Naive B cell (primary cell): ENCODE measurements around the gene THAP3. TPM values are rescaled to one million over a fixed set of nuclear protein-coding genes. Genes with fewer than 3 reads are reported as not detected.

Source experiments
- ATAC-seq, 2 donors: fragments of 150-1000 bp; cut with Tn5 transposase; 2 replicates each; pipeline ENCODE4 v1.10.0; 2021; ENCODE audit warnings: low read depth in 2 of 2, mild to moderate bottlenecking in 2 of 2, moderate library complexity in 2 of 2
- DNase-seq: peaks from one replicate; pipeline ENCODE4 v3.0.0; 2022
- H3K27ac Mint-ChIP-seq, 6 donors: one replicate each; pipeline ENCODE4 v1.8.0; 2020 to 2022; ENCODE audit warnings: mild to moderate bottlenecking in 6 of 6, mixed read lengths in 6 of 6, moderate library complexity in 5 of 6, inconsistent platforms in 2 of 6
- H3K27me3 Mint-ChIP-seq, 3 donors: one replicate each; pipeline ENCODE4 v1.8.0; 2021 to 2022; ENCODE audit warnings: mixed read lengths in 3 of 3, mild to moderate bottlenecking in 1 of 3
- H3K36me3 Mint-ChIP-seq, 2 donors: one replicate each; pipeline ENCODE4 v1.8.0; 2020 to 2022; ENCODE audit warnings: mixed read lengths in 2 of 2, inconsistent platforms in 1 of 2, mild to moderate bottlenecking in 1 of 2
- H3K4me1 Mint-ChIP-seq, 3 donors: one replicate each; pipeline ENCODE4 v1.8.0; 2020 to 2022; ENCODE audit warnings: mixed read lengths in 3 of 3, inconsistent platforms in 1 of 3, mild to moderate bottlenecking in 1 of 3, moderate library complexity in 1 of 3
- H3K4me3 Mint-ChIP-seq, 8 donors: one replicate each; pipeline ENCODE4 v1.8.0; 2020 to 2022; ENCODE audit warnings: mild to moderate bottlenecking in 8 of 8, mixed read lengths in 8 of 8, moderate library complexity in 8 of 8, inconsistent platforms in 2 of 8
- H3K9me3 Mint-ChIP-seq, 7 donors: one replicate each; pipeline ENCODE4 v1.8.0; 2020 to 2022; ENCODE audit warnings: mixed read lengths in 7 of 7, mild to moderate bottlenecking in 5 of 7, inconsistent platforms in 2 of 7, moderate library complexity in 1 of 7
- polyA plus RNA-seq, 6 donors: library from polyadenylated mRNA; unstranded; fragments of 300-500 nt; fragmentation: Illumina TruSeq; gene quantifications; one replicate each; pipeline ENCODE4 v1.2.3, GENCODE V29; 2021; ENCODE audit warnings: low read depth in 6 of 6

THAP3 gene
- polyA plus RNA-seq, 6 donors from 2014 or later = 10.4 to 26.9 (median 21.7) TPM

- DNase-seq (no peak), ATAC-seq (no peak)
- Mint-ChIP-seq H3K27me3 (no peaks in the 10 kb centered on the region), H3K36me3 (no peaks in the 10 kb centered on the region), H3K4me3 (peak overlapping the region in 1 of 8 donors; percentile 22), H3K9me3 (no peaks in the 10 kb centered on the region), H3K27ac (no peak overlapping the region), H3K4me1 (peaks cover 22 to 36% (median 33%) of the 10 kb centered on the region in 3 donors)
These were observed 38.8 kb upstream of the THAP3 start for GRCh38 chr1:6585841-6586240.

GRCh38 chr1:6586404-6586816 lies 38.3 kb upstream of the THAP3 start:
- no peak for DNase-seq
- H3K27me3 Mint-ChIP-seq = no peaks in the 10 kb centered on the region
- H3K27ac Mint-ChIP-seq = no peak overlapping the region
- no peaks in the 10 kb centered on the region for H3K36me3 Mint-ChIP-seq
- H3K9me3 Mint-ChIP-seq = no peaks in the 10 kb centered on the region
- no peak for ATAC-seq
- H3K4me1 Mint-ChIP-seq = peaks cover 22 to 36% (median 33%) of the 10 kb centered on the region in 3 donors
- no peak overlapping the region for H3K4me3 Mint-ChIP-seq

- DNase-seq (no peak), ATAC-seq (no peak)
- Mint-ChIP-seq H3K27me3 (no peaks in the 10 kb centered on the region), H3K9me3 (no peaks in the 10 kb centered on the region), H3K36me3 (no peaks in the 10 kb centered on the region), H3K4me3 (no peak overlapping the region), H3K27ac (peak overlapping the region in 1 of 6 donors; percentile 49), H3K4me1 (peaks cover 19 to 29% (median 27%) of the 10 kb centered on the region in 3 donors)
These were observed 37.2 kb upstream of the THAP3 start for GRCh38 chr1:6587261-6588005.

GRCh38 chr1:6588128-6588892 lies 36.4 kb upstream of the THAP3 start:
- no peaks in the 10 kb centered on the region for H3K36me3 Mint-ChIP-seq
- no peak for ATAC-seq
- peaks cover 18 to 27% (median 22%) of the 10 kb centered on the region in 3 donors for H3K4me1 Mint-ChIP-seq
- no peaks in the 10 kb centered on the region for H3K9me3 Mint-ChIP-seq
- H3K27ac Mint-ChIP-seq = no peak overlapping the region
- no peaks in the 10 kb centered on the region for H3K27me3 Mint-ChIP-seq
- H3K4me3 Mint-ChIP-seq = no peak overlapping the region
- DNase-seq = no peak

GRCh38 chr1:6588893-6589520 lies 35.7 kb upstream of the THAP3 start:
- no peak overlapping the region for H3K4me3 Mint-ChIP-seq
- H3K36me3 Mint-ChIP-seq = no peaks in the 10 kb centered on the region
- H3K27ac Mint-ChIP-seq = no peak overlapping the region
- ATAC-seq (no peak), DNase-seq (no peak)
- H3K27me3 Mint-ChIP-seq = no peaks in the 10 kb centered on the region
- peaks cover 18 to 27% (median 22%) of the 10 kb centered on the region in 3 donors for H3K4me1 Mint-ChIP-seq
- no peaks in the 10 kb centered on the region for H3K9me3 Mint-ChIP-seq

DNA sequence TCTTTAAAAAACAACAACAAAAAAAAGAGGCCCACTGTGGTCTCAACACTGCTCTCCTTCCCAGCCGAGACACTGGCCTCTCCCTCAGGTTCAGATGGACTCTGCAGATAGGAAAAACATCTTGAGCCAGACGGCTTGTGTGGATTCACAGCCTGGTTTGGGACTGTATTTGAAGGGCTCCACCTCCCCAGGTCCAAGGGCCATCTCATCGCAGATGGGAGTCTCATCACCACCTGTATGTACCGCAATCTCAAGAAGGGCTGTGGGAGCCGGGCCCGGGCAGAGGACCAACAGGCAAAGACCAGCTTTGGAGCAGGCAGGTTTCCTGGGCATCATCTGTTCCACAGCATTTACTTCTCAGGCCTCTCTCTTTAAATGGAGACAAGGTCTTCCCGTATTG lies 34.6 kb upstream of the THAP3 start:
- no peaks in the 10 kb centered on the region for H3K27me3 Mint-ChIP-seq
- H3K36me3 Mint-ChIP-seq = no peaks in the 10 kb centered on the region
- H3K9me3 Mint-ChIP-seq = no peaks in the 10 kb centered on the region
- DNase-seq (no peak), ATAC-seq (no peak)
- H3K4me3 Mint-ChIP-seq = no peak overlapping the region
- H3K4me1 Mint-ChIP-seq = peaks cover 13 to 18% (median 15%) of the 10 kb centered on the region in 3 donors
- H3K27ac Mint-ChIP-seq = no peak overlapping the region

DNA sequence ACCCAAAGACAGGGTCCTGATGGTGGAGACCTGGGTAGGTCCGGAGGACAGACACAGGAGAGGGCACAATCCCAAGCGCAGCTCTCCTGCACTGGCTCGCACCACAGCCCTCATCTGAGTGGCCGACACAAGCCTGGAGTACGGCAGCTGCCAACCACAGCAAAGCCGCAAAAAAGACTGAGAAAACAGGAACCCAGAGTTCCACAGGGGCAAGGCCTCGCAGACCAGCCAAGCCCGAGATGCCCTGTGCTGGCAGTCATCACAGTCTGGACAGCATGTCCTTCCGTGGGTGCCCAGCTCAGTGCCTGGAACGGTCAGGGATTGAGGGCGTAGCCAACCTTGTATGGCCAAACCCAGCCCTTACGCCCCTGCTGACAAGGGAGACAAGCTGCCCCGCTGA lies 33.4 kb upstream of the THAP3 start:
- DNase-seq (no peak), ATAC-seq (peak; percentile 47 to 57)
- Mint-ChIP-seq H3K27me3 (no peaks in the 10 kb centered on the region), H3K27ac (peak overlapping the region in 4 of 6 donors; percentile 12 to 92 (median 50)), H3K4me1 (peaks cover 17 to 28% (median 19%) of the 10 kb centered on the region in 3 donors), H3K36me3 (no peaks in the 10 kb centered on the region), H3K4me3 (no peak overlapping the region), H3K9me3 (no peaks in the 10 kb centered on the region)

DNA sequence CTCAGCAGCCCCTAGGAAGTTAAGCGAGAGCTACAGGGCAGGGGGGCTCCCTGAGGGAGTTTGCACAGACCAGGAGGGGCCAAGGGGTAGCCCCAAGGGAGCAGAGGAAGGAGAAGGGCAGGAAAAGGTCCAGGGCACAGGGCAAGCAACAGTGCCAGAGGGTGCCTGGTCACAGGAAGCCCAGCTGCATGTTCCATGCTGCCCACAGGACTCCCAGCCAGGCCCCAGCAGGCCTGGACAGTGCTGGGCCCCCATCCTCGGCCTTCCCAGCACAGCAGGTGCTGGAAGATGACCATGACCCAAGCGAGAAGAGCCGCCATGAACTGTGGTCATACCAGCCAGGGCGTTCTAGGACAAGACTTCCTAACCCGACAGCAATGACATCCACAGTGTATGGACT lies 33.0 kb upstream of the THAP3 start:
- ATAC-seq (no peak), DNase-seq (no peak)
- Mint-ChIP-seq H3K4me3 (no peak overlapping the region), H3K27me3 (no peaks in the 10 kb centered on the region), H3K27ac (no peak overlapping the region), H3K36me3 (no peaks in the 10 kb centered on the region), H3K4me1 (peaks cover 20 to 29% (median 21%) of the 10 kb centered on the region in 3 donors), H3K9me3 (no peaks in the 10 kb centered on the region)

DNA sequence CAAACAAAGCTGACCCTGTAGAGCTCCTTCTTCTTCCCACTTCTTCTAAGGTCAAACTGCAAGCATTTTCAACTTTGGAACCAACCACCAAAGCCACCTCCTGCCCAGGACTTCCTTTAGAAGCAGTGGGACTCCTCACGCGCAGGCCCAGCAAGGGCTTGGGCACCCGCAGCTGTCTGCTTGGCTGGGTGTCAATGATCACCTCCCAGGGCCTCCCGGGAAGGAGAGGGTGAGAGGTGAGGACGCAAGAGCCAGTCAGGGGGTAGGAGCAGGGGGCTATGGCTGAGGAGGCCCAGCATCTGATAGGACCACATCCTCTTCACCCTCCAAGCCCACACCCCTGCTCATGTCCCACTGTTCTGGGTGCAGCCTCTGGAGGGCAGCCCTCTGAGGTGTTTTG lies 32.2 kb upstream of the THAP3 start:
- Mint-ChIP-seq H3K9me3 (no peaks in the 10 kb centered on the region), H3K4me3 (no peak overlapping the region), H3K27me3 (no peaks in the 10 kb centered on the region), H3K27ac (no peak overlapping the region), H3K4me1 (peaks cover 20 to 29% (median 21%) of the 10 kb centered on the region in 3 donors), H3K36me3 (no peaks in the 10 kb centered on the region)
- ATAC-seq (no peak), DNase-seq (no peak)

DNA sequence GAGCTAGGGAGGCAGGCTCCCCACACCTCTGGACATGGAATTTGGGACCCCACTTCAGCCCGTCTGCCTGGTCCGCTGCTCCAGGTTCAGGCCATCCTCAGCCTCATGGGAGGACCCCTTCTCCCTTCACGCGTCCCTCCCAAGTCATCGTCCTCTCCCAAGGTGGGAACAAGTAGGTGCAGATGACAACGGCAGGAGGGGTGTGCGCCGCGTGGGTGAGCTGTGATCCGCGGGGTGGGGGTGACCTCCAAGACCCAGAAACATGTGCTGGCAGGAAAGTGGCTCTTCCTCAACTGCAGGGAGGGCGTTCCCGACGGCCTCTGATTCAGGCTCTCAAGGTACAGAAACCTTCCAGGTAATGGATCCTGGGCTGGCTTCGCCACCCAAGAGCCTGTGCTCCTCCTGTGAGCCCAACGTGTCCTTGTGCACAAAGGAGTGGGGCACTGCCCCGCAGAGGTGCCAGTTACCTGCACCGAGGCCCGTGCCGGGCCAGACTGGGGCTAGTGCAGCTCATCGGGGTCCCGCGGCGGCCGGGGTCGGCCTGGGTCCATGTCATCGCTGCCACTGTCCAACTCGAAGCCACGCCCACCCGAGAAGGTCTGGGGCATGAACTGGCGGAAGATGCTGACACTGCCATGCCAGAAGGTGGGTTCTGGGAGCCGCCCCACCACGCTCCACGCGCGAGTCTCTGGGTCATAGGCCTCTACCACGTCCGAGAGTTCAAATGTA lies 31.6 kb upstream of the THAP3 start:
- no peaks in the 10 kb centered on the region for H3K9me3 Mint-ChIP-seq
- H3K4me3 Mint-ChIP-seq = no peak overlapping the region
- peaks cover 17 to 29% (median 18%) of the 10 kb centered on the region in 3 donors for H3K4me1 Mint-ChIP-seq
- no peak for DNase-seq
- H3K27me3 Mint-ChIP-seq = no peaks in the 10 kb centered on the region
- no peak overlapping the region for H3K27ac Mint-ChIP-seq
- ATAC-seq = no peak
- no peaks in the 10 kb centered on the region for H3K36me3 Mint-ChIP-seq

DNA sequence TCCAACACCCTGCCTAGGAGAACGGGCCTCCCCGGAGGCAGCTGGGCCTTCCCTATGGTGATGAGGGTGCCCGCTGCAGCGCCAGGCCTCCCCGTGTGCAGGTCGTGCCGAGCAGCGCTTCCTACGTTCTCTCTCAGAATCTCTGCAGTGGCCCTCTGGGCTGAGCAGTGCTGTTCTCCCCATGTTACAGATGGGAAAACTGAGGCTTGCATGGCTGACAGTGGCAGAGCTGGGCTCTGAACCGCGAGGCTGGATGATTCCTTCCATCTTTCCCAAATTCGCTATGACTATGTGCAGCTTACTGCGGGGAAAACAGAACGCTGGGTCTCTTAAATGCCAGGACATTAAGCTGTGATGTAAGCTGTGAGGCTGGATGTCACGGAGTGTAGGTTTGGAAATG lies 30.9 kb upstream of the THAP3 start:
- no peak overlapping the region for H3K27ac Mint-ChIP-seq
- no peaks in the 10 kb centered on the region for H3K9me3 Mint-ChIP-seq
- H3K4me1 Mint-ChIP-seq = peaks cover 17 to 32% (median 21%) of the 10 kb centered on the region in 3 donors
- no peak for ATAC-seq
- H3K36me3 Mint-ChIP-seq = no peaks in the 10 kb centered on the region
- H3K27me3 Mint-ChIP-seq = no peaks in the 10 kb centered on the region
- no peak overlapping the region for H3K4me3 Mint-ChIP-seq
- DNase-seq = no peak

GRCh38 chr1:6594977-6595740 lies 29.5 kb upstream of the THAP3 start:
- Mint-ChIP-seq H3K9me3 (no peaks in the 10 kb centered on the region), H3K27ac (peak overlapping the region in 1 of 6 donors; percentile 38), H3K36me3 (no peaks in the 10 kb centered on the region), H3K4me3 (peak overlapping the region in 1 of 8 donors; percentile 35), H3K4me1 (peaks cover 26 to 46% (median 34%) of the 10 kb centered on the region in 3 donors), H3K27me3 (no peaks in the 10 kb centered on the region)
- ATAC-seq (no peak), DNase-seq (no peak)
